ENCODE measurements around the gene DGKI.

DNA sequence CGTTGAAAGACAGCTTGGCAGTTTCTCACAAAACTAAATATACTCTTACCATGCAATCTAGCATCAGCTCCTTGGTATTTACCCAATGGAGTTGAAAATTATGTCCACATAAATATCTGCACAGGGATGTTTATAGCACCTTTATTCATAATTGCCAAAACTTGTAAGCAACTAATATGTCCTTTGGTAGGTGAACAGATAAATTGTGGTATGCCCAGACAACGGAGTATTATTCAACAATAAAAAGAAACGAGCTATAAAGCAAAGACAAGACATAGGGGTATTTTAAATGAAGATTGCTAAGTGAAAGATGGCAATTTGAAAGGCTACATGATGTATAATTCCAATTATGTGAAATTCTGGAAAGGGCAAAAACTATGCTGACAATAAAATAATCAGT, 340.7 kb downstream of the DGKI start:
- TF ChIP-seq, protein P1, sequence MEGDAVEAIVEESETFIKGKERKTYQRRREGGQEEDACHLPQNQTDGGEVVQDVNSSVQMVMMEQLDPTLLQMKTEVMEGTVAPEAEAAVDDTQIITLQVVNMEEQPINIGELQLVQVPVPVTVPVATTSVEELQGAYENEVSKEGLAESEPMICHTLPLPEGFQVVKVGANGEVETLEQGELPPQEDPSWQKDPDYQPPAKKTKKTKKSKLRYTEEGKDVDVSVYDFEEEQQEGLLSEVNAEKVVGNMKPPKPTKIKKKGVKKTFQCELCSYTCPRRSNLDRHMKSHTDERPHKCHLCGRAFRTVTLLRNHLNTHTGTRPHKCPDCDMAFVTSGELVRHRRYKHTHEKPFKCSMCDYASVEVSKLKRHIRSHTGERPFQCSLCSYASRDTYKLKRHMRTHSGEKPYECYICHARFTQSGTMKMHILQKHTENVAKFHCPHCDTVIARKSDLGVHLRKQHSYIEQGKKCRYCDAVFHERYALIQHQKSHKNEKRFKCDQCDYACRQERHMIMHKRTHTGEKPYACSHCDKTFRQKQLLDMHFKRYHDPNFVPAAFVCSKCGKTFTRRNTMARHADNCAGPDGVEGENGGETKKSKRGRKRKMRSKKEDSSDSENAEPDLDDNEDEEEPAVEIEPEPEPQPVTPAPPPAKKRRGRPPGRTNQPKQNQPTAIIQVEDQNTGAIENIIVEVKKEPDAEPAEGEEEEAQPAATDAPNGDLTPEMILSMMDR (IDR thresholded peaks at IDR 0.05), result no peak
- no peak for TF ChIP-seq POLR2A (IDR thresholded peaks at IDR 0.05)
